GM19467 (cell line): Measurements from ENCODE around the gene MCM3AP.

Source experiments
- ATAC-seq: cut with Tn5 transposase; IDR thresholded peaks from one replicate; pipeline ENCODE4 v1.9.1; 2021; ENCODE audit warnings: mild to moderate bottlenecking, moderate library complexity; ENCODE audit not compliant: unreplicated experiment

Gene MCM3AP

DNA sequence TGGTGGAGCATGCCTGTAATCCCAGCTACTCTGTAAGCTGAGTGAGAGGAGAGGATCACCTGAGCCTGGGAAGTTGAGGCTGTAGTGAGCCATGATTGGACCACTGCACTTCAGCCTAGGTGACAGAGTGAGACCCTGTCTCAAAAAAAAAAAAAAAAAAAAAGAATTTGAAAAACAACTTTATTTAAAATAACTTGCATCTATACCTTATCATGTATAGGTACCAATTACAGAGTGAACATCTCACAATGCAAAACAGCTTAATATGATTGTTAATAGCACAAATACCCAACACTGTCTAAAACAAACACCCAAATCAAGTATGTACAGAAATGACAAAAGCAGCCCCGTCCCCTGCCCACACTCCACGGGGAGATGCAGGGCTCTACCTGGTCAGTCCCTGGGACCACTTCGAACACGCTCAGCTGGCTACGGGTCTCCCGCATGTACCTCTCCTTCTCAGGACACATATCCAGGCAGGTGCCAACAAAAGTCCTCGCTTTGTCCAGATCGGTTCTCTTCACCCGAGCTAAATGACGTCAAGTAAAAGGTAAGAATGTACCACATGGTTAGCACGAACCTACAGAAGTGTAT is 10.5 kb downstream of the MCM3AP start:
- no peak for ATAC-seq

DNA sequence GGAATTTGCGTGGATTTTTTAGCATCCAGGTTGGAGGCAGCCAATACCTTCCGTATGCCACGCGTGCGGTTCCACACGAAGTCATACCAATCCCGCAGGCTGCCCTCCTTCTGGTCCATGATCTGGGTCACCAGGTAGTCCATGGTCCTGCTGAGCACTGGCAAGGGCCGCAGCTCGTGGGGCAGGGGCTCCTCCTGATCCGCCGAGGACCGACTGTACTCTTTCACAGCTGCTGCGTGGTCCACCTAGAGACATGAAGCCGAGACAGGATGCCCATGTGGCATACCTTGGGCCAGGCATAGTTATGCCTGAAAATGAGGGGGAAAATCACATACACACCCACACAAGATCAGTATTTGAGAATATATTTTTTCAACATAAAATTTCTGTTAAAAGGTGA is 12.1 kb downstream of the MCM3AP start:
- ATAC-seq, result no peak

DNA sequence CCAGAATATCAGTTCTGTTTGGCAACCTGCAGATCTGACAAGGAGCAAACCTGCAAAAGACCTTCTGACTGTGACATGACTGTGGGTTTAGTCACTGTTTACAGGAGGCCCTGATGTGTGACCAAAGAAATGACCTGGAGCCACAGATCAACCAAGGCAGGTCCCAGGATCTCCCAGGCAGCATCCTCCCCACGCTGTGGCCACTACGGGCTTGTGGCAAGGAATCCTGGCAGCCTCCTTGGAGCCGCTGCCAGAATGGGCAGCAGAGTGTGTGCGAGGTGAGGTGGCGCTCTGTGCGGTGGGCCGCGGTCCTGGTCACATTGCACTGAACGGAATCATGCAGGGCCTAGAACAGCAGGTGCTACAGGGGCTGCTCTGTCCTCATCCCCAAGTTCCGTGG is 15.9 kb downstream of the MCM3AP start:
- ATAC-seq, result no peak

DNA sequence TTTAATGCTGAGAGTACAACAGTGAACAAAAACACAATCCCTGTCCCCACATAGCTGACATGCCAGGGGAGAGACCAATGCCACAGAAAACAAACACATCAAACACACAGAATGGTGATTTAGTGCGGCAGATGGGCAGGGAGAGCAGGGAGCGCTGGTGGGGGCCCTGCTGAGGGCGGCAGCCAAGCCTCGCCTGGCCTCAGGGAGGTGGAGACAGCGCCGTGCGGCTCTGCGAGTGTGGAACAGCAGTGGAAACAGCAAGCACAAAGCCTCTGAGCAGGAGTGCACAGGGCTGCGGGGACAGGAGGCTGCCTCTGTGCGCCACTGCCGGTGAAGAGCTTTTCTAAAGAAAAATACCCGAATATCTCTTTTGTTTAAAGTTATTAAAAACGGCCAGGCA is 17.0 kb downstream of the MCM3AP start:
- ATAC-seq, result no peak

DNA sequence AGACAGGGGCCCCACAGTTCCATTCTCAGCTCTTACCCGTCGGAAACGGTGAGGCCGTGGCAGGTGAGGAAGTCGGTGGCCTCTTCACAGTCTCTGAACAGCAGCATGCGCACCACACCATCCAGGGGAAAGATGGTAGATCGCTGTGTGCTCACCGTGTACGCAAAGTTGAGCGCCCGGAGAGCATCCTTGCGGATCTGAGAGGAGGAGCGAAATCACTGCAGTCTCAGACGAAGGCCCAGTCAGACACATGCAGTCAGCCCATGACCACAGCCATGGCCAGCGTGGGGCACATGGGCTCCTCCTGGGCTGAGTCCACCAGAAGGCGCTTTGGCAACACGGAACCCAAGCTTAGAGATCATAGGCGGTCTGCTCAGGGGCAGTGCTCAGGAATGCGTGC is 18.5 kb downstream of the MCM3AP start:
- ATAC-seq, result no peak

DNA sequence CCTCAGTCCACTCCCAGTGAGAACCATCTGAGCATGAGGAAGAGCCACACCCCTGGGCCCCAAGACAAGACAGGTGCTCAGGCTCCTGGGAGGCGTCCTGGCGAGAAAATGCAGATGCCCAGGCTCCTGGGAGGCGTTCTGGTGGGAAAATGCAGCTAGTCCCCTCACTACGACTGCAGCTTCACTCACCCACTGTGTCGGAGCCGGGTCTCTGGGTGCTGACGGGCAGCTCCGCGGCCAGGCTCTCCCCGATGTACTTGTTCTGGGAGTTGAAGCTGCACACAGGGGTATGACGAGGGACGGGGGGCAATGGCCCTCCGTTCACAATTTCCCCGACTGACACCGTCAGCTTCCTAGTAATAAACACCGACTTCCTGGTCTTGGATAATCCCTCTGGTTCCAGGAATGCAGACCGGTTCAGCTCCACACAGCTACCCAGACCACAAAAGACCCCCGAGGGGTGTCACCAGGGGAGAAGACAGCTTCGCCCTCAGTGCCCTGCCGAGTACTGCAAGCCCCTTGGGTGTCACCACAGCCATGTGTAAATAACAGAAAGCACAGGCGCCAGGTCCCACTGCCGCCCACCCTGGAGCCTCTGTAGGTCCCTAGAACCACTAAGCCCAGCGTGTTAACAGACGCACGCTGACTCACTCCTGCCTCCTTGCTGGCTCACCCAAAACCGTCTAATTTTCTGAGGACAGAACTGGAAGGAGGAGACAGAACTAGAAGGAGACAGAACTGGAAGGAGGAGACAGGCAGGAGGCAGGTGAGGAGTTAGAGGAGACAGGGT is 19.5 kb downstream of the MCM3AP start:
- ATAC-seq, result no peak

DNA sequence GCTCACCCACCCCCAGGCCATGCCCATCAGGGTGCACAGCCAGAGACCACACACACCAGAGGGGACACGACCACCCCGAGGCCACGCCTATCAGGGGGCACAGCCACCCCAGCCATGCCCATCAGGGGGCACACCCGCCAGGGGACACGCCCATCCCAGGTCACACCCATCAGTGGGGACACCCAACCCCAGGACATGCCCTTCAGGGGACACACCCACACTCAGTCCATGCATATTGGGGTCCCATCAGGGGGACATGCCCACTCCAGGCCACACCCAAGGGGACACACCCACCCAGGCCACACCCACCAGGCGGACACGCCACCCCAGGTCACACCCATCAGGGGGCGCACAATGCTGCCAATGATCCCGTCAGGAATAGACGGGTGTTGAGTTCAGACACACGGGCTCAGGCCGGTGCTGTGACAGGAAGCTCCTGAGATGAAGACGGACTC is 20.7 kb downstream of the MCM3AP start:
- no peak for ATAC-seq

DNA sequence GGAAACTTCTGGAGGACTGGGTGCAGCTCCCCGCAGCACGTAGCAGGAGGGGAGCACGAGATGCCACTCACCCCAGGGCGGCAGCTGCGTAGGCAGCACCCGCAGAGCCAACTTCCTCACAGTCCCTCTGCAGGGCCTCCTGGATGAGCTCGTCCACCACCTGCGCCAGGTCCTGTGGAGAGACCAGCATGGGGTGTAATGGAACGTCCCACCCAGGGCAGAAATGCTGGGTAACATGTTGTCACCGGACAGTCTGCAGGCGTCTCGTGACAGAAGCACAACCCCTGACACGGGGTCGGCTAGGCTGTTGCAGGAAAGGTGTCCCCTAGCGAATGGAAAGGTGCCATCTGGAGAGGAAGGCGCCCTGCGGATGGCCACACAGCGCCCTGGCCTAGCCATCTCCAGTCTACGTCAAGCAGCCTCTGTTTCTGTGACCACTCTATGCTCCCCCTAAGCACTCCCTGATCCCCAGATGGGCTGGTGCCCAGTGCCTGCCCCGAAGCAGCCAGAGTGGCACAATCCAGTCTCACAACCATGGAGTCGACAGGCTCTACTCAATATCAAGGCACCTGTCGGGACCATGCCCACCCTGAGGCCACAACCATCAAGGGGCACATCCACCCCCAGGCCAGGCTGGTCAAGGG is 21.2 kb downstream of the MCM3AP start:
- ATAC-seq, result no peak

DNA sequence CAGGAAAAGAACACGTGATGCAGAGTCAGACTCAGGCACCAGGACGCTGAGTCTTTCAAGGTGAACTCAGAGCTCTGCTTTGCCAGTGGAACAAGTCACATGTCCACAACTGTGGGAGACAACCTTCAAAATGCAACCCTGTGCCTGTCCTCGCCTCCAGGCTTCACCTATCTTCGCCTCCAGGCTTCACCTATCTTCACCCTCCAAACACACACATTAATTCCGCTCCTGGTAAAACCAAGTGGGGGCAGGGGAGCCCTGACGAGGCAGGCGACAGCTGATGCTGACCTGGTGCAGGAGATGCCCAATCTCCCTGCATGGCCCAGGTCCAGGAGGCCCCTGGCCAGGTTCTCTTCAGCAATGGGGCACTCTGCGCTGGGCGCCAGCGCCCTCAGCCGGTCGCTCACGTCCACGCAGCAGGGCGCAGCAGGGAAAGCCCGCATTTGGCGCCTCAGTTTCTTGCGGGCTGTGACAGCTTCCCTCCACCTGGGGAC is 28.9 kb downstream of the MCM3AP start:
- ATAC-seq, result no peak

DNA sequence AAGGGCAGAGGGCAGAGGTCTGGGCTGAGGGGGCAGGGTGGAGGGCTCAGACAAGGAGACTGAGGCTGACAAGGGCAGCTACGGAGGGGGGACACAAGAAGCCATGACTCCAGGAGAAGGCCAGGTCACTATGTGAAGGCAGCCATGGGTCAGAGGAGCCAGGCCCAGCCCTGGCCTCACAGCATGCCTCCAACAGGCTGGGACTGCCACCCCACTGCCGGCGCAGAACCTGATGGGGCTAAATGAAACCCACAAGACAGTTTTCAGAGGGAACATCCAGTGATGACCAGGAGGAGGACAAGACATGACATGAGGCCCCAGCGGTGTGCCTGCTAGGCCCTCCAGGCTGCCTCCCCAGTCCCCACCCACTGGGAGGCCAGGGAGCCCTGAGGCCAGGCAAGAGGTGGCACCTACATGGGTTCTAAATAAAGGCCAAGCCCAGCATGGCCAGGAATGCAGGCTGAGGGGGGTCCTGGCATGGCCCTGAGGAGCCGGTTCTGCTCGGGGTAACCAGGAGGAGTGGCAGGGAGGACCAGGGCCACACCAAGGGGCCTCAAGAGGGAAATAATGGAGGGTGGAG is 29.6 kb downstream of the MCM3AP start:
- ATAC-seq, result no peak

DNA sequence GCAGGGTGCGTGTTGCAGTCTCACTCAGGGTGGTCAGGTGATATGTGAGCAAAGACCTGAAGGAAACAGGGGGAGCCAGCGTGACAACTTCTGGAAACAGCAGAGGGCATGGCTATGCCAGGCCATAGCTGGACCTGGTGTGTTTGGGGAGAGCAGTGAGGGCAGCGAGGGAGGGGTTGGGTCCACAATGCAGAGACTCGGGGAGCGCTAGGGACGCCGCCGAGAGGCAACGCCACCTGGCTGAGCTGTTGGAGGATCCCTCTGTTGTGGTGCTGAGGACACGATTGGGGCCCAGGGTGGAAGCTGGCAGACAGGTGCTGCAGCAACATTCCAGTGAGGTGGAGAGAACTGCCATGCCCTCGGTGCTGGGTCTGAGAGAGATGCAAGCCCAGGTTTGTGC is 30.2 kb downstream of the MCM3AP start:
- ATAC-seq, result no peak

DNA sequence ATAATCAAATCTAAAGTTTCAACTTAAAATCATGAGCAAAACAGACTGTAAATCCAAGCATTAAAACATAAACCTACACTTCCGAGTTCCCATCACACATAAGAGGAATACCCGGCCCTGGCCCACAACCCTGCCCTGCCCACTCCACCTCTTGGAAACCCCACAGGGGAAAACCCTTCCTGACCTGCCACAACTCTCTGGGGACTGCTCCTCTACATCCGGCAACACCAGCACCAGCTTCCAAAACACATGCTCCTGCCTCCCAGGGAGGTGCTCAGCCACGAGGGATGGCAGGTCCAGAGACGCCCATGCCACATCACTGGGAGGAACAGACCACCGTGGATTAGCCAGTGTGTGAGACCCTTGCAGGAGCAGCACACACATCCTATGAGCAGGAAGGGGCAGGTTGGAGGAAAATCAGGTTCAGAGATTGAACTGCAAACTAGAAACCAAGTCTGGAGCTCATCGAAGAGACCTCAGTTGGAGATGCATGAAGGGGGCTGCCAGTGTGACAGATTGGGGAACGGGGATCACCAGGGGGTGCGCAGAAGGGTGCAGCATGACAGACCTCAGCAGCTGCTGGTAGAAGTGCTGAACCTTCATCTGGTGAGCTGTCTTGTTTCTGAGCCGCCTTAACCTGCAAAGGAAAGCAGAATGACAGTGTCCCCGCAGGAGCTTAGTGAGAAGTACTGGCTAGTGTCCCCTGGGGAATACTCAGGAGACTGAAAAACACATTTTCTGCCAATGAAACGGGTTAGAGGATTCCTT is 31.0 kb downstream of the MCM3AP start:
- peak; percentile 37 for ATAC-seq

DNA sequence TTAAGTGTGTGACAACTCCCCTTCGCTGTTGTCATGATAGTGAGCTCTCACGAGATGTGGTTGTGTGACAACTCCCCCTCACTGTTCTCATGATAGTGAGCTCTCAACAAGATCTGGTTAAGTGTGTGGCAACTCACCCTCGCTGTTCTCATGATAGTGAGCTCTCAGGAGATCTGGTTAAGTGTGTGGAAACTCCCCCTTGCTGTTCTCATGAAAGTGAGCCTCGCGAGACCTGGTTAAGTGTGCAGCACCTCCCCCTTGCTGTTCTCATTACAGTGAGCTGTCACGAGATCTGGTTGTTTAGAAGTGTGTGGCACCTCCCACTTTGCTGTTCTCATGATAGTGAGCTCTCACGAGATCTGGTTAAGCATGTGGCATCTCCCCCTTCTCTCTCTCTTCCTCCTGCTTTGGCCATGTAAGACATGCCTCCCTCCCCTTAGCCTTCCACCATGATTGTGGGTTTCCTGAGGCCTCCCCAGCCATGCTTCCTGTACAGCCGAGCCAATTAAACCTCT is 31.7 kb downstream of the MCM3AP start:
- ATAC-seq, result peak; percentile 49

DNA sequence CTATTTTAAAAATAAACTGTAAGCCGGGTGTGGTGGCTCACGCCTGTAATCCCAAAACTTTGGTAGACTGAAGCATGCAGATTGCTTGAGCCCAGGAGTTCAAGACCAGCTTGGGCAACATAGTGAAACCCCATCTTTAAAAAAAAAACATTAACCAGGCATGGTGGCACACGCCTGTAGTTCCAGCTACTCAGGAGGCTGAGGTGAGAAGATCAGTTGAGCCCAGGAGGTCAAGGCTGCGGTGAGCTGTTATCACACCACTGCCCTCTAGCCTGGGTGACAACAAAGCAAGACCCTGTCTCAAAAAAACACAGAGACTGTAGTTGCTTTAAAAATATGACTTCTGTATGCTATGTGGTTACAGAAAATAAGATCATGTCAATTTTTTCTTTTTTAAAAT is 32.6 kb downstream of the MCM3AP start:
- ATAC-seq, result no peak

DNA sequence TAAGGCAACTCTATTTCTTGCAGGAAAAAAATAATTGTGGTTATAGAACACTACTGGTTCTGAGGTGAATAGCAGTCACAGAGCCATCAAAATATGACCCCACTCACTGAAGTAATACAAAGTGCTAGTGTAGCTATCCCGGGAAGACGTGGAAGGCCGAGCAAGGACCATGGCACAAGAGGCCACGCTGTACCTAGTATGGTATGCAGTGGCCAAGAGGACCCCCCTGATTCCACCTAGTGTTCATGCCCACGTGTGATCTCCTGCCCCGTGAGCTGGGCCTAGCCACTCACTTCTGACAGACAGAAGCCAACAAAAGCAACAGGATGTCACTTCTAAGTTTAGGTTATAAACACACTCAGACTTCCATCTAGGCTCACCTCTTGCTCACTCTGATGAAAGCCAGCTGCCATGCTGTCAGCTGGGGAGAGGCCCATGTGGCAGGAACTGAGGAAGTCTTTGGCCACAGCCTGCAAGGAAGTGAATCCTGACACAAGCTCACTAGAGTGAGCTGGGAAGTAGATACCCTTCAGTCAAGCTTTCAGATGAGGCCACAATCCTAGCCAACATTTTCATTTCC is 35.2 kb downstream of the MCM3AP start:
- no peak for ATAC-seq

DNA sequence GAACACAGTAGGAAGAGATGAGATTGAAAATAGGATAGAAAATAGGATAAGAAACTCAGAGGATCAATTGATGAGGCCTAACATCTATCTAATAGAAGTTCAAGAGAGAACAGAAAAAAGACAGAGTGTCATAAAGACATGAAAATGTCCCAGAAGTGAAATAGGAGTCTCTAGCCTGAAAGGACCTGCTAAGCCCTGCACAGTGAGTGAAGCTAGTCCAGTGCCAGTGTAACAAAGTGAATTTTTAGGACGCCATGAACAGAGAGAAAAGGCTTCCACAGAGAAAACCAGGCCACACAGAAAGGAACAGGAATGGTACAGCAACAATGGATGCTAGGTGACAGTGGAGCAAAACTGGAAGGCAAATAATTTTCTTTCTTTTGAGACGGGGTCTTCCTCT is 36.6 kb downstream of the MCM3AP start:
- ATAC-seq, result no peak

DNA sequence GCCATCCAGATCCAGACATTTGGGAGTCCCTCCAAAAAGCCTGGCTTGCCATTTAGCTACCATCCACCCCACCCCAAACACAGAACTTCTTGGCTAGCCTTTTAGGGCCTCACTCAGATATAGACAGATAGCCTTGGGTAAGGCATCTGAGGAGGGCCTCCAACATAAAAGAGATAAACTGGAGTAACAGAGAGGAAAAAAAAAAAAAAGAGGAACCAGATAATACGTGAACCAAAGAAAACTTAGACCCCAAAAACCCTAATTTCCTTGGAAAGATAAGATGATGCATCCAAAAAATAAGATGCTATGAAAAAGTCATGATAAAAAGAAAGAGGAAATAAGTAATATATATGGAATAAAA is 37.0 kb downstream of the MCM3AP start:
- ATAC-seq, result no peak

DNA sequence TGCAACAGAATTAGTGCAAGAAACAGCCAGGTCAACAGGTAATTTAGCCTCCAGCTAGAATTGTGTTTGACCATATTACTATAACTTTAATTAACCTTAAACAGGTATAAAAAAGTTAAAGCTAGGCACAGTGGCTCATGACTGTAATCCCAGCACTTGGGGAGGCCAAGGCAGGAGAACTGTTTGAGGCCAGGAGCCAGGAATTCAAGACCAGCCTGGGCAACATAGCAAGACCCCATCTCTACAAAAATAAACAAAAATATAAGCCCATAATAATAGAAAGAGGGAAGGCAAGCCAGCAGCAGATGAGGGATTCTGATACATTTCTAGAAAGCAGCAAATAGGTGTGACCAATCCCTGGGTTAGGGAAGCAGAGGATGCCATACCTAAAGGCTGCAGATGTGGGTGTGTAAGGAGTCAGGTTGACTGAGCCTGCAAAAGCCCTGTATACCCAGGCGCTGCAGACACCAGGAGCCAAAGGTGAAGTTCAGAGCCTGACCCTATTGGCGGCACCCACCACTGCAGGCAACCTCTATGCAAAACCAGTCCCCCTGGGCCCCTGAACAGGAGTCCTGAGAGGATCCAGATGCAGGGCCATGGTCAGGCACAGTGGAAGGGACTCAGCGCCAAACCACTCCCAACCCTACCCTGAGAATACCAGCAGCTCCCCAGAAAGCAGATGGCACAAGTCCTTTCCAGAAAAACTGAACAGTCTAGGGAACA is 37.6 kb downstream of the MCM3AP start:
- no peak for ATAC-seq

DNA sequence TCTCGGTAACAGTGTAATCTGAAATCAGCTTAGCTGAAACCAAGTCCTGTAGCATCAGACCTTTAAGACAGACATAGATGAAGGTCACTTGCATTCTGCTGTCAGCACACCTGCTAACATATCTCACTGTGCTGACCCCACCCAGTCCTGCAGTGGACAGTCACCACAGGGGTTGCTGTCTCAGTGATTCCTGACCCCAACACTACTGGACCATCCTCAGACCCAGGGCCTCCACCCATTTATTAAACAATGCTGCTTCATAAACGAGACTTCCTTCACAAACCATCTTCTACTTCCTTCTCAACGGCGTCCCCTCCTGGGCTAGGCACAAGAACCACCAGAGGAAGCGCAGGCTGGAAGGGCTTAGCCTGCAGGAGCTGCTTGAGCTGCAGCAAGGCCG is 39.1 kb downstream of the MCM3AP start:
- no peak for ATAC-seq
